SKM-1 (cell line): Measurements from ENCODE around the gene LRPAP1.
"Not testable (repeated sequence)": the region's sequence is repeated elsewhere in the genome, so short reads cannot be mapped to it uniquely, and the experiment has no call there.

ENCODE experiments used
- DNase-seq: peaks from one replicate; lab custom pipeline; 2025; ENCODE audit not compliant: unreplicated experiment; lab: John Stamatoyannopoulos, UW

The LRPAP1 gene, protein sequence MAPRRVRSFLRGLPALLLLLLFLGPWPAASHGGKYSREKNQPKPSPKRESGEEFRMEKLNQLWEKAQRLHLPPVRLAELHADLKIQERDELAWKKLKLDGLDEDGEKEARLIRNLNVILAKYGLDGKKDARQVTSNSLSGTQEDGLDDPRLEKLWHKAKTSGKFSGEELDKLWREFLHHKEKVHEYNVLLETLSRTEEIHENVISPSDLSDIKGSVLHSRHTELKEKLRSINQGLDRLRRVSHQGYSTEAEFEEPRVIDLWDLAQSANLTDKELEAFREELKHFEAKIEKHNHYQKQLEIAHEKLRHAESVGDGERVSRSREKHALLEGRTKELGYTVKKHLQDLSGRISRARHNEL

DNA sequence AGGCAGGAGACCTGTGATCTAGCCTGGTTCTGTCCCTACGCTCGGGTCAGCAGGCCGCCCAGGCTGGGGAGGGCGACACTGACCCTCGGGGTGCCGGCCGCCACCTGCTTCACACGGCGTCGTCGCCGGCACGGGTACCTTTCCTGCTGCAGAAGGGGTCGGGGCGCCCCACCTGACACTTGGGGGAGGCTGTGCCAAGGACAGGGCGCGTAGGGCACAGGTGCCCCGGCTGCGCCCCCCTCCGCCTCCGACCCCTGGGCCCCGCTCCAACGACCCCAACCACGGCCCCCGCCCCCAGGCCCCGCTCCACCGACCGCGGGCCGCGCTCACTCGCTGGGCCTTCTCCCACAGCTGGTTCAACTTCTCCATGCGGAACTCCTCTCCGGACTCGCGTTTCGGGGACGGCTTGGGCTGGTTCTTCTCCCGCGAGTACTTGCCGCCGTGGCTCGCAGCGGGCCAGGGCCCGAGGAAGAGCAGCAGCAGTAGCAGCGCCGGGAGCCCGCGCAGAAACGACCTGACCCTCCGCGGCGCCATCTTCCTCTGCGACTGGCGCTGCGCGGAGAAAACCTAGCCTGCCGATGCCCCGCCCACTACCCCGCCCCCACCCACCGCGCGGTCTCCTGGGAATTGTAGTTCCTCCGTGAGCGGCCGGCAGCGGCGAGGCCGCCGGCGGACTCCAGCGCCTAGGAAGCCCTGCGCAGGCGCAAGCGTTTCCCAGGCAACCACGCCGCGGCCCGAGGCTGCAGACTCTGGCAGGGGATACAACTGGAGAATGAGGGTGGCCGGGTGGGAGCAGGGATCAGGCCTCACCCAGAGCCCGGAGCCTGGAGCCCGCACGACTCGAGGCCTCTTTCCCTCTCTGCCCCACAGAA lies at the start of gene LRPAP1:
Gene LRPAP1, minus strand, starts transcription at position 544 of the 872 bp plus-strand sequence. Its CDS starts 10 bp downstream, at position 534.
- peak; percentile 89 for DNase-seq

DNA sequence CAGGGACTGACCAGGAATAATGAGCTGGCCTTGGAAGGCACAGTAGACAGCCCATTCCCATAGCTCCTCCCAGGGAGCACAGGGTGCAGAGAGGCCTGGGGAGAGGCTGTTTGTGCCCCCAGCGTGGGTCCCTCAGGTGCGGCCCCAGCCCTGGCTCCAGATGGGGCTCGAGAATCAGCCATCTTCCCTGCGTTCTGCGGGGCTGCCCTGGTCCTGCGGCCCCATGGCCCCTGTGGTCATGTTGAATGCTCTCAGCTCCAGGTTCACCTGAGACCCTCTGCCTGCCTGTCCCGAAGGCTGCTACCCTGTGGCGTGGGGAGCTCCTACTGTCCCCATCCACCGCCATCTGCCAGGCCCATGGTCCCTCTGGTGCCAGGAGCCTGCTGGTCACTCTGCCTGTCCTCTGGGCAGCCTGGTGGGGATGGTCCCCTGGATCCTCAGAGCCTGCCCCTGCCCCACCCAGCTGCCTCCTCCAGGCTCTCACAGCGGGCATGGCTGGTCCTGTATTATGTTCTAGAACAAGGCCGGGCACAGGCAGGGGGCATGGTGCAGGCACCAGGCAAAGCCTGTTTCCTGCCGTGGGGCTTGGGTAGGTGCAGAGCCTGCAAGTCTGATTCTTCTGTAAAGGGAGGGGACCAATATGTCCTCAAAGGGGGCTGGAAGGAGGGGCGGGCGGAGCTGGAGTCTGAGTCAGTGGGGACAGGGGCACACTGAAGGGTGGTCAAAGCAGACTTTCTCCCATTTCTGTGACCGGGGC lies 49.3 kb upstream of the LRPAP1 start:
- DNase-seq: not testable (repeated sequence)

DNA sequence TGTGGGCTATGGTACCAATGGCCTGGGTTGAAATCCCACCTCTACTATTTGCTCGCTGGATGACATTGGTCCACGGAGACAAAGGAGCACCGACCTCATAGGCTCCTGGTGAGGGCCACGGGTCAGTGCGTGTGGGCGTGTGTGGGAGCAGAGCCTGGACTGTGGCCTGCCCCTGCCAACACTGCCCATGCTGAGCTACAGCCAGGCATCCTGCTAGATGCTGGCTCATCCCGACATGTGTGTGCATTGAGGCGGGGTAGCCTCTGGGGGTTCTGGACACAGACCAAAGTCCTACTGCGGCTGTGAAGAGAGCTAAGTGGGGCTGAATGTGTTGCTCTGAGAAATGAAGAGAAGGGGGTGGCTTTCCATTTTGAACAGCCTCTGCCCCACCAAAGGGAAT lies 48.6 kb upstream of the LRPAP1 start:
- not testable (repeated sequence) for DNase-seq

DNA sequence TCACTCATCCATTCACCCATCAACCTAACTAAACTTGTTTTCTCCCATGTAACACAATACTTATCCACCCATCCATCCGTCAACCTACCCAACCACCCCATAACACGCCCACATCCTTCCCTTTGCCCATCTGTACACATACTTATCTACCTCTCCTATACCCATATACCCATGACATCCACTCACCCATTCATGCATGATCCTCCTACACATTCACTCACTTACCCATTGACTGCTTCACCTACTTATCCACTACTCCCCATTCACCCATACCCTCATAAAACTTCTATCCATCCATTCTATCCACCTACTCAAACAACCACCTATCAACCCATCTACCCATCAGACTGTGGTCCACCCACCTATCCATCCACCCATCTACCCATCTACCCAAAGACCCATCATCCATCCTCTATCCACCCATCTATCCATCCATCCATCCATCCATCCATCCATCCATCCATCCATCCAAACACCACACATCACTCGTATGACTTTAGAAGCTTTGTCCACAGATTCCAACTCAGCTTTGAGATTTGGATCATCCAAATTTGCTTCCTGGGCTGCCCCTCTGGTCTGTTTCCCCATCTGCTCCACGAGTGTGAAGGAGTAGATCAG lies 46.4 kb upstream of the LRPAP1 start:
- DNase-seq: not testable (repeated sequence)

DNA sequence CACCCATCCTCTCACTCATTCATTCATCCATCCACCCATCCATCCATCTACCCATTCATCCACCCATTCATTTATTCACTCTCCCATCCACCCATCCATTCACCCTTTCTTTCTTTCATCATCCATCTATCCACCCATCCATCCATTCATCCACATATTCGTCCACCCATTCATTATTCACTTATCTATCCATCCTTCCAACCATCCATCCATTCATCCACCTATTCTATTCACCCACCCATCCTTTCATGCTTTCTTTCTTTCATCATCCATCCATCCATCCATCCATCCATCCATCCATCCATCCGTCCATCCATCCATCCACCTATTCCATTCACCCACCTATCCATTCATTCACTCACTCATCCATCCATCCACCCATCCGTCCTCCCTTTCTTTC lies 45.8 kb upstream of the LRPAP1 start:
- not testable (repeated sequence) for DNase-seq

DNA sequence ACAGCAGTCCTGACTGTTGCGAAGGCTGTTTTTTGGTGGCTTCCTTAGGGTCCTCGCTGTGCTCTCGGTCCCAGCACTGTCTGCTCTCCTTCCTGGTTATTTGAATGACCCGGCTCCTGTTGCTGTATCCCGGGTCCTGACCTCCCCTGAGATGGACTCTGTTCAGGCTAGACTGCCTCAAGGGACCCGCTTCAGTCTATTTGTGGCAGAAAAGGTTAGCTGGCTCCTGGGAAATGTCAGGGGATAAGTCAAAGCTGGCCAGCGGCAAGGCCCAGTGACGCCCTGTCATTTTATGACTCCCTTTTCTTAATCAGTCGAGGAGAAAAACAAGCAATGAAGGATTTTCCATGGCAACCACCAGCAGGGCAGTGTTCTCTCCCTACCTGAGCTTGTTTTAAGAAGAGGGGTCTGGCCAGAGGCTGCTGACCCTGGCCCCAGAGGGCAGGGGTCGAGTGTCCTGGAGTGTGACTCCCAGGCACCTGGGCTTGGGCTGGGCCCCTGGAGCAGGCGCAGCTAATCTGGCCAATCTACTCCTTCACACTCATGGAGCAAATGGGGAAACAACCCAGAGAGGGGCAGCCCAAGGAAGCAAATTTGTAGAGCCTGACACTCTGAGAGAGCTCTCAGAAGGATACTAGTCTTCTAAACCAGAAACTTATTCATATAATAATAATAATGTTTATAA lies 45.1 kb upstream of the LRPAP1 start:
- DNase-seq: not testable (repeated sequence)

DNA sequence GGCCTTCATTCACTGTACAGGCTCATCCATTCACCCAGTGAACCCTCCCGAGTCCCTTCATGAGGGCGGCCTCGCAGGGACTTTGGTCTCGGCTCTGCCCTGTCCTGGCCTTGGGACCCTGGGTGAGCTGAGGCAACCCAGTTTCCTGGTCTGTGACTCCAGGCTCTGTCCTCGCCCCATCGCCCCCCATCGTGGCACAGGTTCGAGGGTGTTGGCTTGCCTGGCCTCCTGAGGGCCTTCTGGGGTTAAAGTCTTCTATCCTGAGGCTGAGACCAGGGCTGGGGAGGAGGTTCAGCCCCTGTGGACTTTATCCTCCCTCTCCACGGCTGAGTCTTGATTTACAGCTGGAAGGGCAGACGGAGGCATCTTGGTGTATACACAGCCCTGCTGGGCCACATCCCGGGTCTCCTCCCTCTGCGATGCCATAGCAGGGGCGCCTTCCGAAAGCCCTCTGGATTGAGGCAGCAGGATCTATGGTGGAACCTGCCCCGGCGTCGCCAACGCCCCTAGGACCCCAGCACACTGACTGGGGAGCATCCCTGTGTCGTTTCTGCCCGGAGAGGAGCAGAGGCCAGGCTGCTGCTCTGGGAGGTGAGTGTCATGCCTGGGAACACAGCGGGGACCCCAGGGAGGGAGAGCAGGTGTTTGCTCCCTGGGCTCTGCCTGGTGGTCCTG lies 44.4 kb upstream of the LRPAP1 start:
- not testable (repeated sequence) for DNase-seq

DNA sequence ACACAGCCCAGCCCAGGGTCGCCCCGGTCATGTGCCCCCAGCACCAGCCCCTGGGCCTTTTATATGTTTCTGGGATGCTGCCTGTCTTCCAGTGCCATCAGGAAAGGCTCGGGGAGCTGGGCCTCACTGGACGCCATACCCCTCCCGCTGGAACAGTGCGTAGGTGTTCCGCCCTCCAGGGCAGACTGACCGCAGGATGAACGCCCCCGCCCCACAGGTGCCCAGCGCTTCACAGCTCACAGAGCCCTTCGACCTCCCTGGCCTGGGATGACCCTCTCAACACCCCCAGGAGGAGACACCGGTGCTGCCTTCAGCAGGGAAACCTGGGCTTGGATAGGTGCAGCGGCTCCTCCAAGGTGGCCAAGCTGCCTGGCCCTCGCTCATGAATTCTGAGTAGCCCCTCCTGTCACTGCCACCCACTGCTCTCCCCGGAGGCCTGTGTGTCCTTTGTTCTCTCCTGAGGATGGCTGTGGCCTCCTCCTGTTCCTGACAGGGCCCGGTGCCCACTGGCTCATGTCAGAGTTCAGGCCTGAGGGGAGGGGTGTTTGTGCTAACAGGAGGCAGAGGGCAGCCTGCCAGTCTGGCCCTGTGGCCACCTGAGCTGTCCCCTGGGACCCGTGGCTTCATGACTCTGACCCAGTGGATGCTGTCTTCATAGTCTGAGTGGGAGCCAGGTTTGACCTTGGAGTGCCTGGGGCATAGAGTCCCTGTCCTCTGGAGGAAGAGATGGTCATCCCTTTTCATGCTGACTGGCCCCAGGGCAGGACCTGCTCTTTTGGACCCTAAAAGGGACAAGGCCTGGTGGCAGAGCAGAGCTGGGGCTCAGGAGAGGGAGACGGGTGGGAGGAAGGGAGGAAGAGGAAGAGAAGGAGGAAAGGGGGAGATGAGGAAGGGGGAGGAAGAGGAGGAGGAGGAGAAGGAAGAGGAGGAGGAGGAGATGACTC lies 43.5 kb upstream of the LRPAP1 start:
- not testable (repeated sequence) for DNase-seq

DNA sequence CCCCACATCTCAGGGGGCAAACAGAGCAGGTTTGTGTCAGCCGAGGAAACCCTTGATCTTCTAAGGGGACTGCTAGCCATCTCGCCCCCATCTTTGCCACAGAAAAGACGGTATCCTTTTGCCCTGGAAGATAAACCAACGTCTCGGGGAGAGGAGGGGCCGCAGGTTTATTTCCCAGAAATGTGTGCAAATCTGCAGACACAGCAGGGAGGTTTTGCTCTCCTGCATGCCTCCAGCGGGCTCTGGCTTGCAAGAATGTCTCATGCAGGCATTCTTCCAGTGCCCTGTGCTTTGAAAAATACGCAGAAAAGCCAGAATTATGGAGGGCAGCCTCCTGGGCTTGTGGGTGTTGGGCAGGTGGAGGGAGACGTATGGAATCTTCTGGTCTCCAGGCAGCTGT lies 42.6 kb upstream of the LRPAP1 start:
- DNase-seq: not testable (repeated sequence)

DNA sequence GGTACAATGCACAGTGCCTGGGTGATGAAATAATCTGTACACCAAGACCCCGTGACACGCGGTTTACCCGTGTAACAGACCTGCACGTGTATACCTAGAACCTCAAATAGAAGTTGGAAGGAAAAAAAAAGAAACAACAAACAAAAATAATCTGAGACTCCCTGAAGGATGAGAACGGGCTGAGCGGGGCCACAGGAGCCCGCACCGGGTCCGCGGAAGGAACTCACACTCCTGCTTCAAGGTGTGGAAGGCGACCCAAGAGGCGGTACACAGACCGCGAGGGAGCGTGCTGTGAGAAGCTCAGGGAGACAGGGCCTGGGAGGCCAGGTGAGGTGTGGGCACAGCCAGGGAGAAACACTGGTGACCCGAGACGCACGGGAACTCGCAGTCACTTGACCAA lies 42.1 kb upstream of the LRPAP1 start:
- DNase-seq: not testable (repeated sequence)

DNA sequence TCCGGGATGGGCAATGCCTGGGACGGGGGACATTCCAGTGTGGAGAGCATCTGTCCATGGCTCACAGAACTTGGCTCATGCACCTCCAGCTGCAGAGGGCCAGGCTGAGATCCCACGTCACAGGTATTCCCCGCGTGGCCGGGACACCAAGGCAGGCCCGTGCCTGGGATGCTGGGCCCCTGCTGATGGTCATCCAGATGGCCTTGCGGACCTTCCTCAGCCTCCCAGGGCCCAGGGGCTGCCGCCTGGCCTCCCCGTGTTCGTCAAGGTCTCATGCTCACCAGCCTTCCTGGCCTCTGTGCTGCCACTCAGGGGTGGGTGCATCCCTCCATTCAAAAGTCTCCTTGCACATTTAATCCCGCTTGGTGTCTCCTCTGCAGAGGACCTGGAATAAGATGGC lies 40.9 kb upstream of the LRPAP1 start:
- no peak for DNase-seq

DNA sequence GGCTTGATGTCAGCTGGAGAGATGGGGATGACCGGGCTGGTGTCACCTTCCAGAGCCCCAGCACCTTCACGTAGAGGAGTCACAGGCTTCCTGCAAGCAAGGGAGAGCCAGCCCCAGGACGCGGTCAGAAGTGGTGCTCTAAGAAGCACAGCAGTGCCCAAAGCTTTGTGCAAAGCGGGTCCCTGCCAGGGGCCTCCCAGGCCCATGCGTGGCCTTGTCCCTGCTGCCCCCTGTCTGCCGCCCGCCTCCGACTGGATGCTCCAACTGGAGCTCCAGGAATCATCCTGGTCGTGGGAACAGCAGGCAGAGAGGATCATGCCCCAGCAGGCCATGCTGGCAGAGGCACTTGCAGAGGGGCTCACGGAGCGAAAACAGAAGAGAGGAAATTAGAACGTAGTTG lies 40.1 kb upstream of the LRPAP1 start:
- DNase-seq: no peak

DNA sequence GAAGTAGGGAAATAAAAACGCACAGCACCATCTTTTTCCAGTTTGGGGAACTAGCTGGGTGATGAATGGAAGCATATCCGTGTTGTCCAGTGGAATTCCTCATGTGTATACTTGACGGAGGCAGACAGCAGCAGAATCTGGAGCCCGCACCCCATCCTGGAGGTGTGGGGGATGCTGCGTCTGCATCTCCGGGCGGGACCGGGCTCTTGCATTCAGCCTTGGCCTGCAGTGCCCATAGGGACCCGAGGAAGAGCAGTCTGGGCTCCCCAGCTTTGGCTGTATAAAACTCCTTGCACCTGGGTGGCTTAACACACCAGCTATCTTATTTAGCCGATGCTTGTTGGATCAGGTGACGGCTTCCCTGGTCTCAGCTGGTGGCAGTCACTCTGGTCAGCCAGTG lies 39.7 kb upstream of the LRPAP1 start:
- DNase-seq: no peak

DNA sequence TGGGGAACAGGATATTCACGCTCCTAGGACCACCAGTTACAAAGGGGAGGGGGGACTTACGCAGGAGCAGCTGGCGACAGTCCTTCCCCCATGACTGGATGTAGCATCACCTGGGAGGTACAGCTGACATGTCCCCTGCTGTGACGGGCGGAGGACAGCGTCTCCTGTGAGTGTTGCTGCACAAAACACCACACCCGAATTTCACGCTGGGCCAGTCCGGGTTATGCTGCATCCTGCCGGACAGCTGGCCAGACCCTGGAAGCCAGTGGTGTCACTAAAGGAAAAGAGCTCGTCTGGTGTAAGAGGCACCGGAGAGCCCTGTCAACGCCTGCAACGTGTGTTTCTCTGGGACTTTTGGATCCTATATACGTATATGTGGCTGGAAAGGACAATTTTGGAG lies 38.7 kb upstream of the LRPAP1 start:
- DNase-seq: not testable (repeated sequence)

DNA sequence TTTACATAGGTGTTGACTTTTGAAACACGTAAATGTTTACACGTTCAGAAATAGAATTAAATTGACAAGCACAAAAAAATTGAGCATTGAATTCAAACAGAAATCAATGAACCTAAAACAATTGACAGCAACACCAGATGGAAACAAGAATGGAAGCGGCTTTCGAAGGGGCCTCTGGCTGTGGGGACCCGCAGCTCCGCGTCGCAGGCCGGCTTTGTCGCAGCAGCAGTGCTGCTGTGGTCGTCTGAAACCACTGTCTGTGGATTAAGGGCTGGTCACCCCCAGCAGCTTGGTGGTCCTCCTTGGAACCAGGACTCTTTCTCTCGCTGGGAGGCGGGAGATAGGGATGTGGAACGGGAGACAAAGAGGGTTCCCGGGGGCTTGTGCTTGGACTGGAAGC lies 37.4 kb upstream of the LRPAP1 start:
- DNase-seq: not testable (repeated sequence)

DNA sequence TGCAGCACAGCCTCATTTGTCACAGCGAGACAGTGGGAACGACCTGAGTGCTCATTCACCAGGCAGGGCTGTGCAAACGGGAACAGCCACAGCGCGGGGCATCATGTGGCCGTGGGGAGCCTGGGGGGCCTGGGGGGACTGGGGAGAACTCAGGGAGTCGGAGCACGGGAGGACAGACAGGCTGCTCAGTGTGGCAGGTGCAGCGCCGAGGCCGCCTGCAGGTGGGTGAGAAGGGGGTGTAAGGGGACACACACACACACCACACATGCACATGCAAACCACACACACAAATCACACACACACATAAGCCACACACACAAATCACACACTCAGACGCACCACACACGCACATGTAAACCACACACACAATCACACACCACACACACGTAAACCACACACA lies 34.5 kb upstream of the LRPAP1 start:
- not testable (repeated sequence) for DNase-seq

DNA sequence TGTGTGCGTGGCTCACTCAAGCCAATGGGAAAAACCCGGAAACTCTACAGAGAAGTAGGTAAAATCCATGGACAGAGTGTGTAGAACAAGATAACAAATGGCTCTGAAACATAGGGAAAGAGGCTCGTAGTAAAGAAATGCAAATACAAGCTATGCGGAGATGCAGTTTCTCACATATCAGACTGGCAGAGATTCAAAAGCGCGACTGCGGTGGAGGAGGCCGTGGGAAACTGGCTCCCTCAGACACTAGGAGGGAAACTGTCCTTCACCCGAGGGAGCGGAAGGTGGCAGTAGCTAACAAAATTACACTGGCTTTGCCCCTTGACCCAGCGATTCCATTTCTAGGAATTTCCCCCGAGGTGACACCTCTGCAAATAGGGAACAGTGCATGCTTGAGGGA lies 34.1 kb upstream of the LRPAP1 start:
- DNase-seq: not testable (repeated sequence)

DNA sequence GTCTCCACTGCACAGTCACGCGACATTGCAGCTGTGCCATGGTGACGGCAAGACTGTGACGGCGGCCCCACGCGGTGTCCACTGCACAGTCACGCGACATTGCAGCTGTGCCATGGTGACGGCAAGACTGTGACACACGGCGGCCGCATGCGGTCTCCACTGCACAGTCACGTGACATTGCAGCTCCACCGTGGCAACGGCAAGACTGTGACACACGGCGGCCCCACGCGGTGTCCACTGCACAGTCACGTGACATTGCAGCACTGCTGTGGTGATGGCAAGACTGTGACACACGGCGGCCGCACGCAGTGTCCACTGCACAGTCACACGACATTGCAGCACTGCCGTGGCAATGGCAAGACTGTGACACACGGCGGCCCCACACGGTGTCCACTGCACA lies 32.7 kb upstream of the LRPAP1 start:
- not testable (repeated sequence) for DNase-seq

DNA sequence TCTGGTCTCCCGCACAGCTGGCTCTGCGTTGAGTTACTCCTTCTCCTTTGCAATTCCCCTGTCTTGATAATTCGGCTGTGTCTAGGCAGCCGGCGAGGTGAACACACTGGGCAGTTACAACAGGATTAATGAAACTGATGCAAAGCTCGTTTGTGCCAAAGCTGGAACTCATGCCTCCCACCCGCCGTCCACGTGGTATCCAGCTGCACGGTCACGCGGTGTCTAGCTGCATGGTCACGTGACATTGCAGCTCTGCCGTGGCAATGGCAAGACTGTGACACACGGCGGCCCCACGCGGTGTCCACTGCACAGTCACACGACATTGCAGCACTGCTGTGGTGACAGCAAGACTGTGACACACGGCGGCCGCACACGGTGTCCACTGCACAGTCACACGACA lies 31.2 kb upstream of the LRPAP1 start:
- no peak for DNase-seq
